Calu3 (cell line): ENCODE results near the gene USP48. TPM values are rescaled to one million over a fixed set of nuclear protein-coding genes. Genes with fewer than 3 reads are reported as not detected.

ENCODE experiments used
- BruUV-seq: library from RNA; stranded (reverse); fragments of 400-500 nt; replicated peaks from 2 replicates; lab custom pipeline; 2021; lab: Mats Ljungman, UMichigan
- CTCF ChIA-PET: fragments of 300-600 bp; sonication (Branson Sonifier 250); formaldehyde crosslinking; loops from one replicate; lab custom pipeline; 2022; ENCODE audit warnings: antibody characterized with exemption; lab: Charles Lee
- DNase-seq: peaks from one replicate; pipeline ENCODE4 v3.0.0; 2022
- H3K27ac Mint-ChIP-seq: one replicate; pipeline ENCODE4 v1.8.0; 2022; ENCODE audit warnings: mixed read lengths; ENCODE audit not compliant: unreplicated experiment
- H3K27me3 Mint-ChIP-seq: one replicate; pipeline ENCODE4 v1.8.0; 2022; ENCODE audit warnings: mixed read lengths; ENCODE audit not compliant: unreplicated experiment
- H3K36me3 Mint-ChIP-seq: one replicate; pipeline ENCODE4 v1.8.0; 2022; ENCODE audit warnings: mild to moderate bottlenecking, moderate library complexity, mixed read lengths; ENCODE audit not compliant: insufficient read depth, unreplicated experiment
- H3K4me1 Mint-ChIP-seq: one replicate; pipeline ENCODE4 v1.8.0; 2022; ENCODE audit warnings: mild to moderate bottlenecking, low read depth, mixed read lengths; ENCODE audit not compliant: unreplicated experiment
- H3K4me3 Mint-ChIP-seq: one replicate; pipeline ENCODE4 v1.8.0; 2022; ENCODE audit warnings: mild to moderate bottlenecking, low read depth, moderate library complexity, mixed read lengths; ENCODE audit not compliant: unreplicated experiment
- H3K9me3 Mint-ChIP-seq: one replicate; pipeline ENCODE4 v1.8.0; 2022; ENCODE audit warnings: low read depth, mixed read lengths; ENCODE audit not compliant: unreplicated experiment
- intact Hi-C: fragments of 100-400 bp; cut with micrococcal nuclease; formaldehyde crosslinking; loops from one replicate; pipeline ENCODE4 v1.10.0; 2022; ENCODE audit not compliant: unreplicated experiment
- total RNA-seq: library from RNA; stranded (reverse); gene quantifications from 2 replicates; pipeline ENCODE4 v1.2.3, GENCODE V29; 2022
- TF ChIP-seq, protein P1 (sequence below): fragments of 200-600 bp; IDR thresholded peaks from one replicate; pipeline ENCODE4 v1.8.0; 2022; ENCODE audit warnings: antibody characterized with exemption; ENCODE audit not compliant: unreplicated experiment

Gene USP48
- total RNA-seq, 1 experiment from 2014 or later = 56.6 TPM

GRCh38 chr1:21750841-21751240 lies 32.1 kb downstream of the USP48 start:
- H3K4me1 Mint-ChIP-seq = no peaks in the 10 kb centered on the region
- no peaks in the 10 kb centered on the region for H3K27me3 Mint-ChIP-seq
- no peak for DNase-seq
- CTCF ChIA-PET = no interaction called here
- no peaks in the 10 kb centered on the region for H3K9me3 Mint-ChIP-seq
- H3K36me3 Mint-ChIP-seq = peaks cover 26% of the 10 kb centered on the region
- intact Hi-C loops = no loop called here
- no peak overlapping the region for H3K27ac Mint-ChIP-seq
- BruUV-seq = no TSS peak
- TF ChIP-seq, protein P1, sequence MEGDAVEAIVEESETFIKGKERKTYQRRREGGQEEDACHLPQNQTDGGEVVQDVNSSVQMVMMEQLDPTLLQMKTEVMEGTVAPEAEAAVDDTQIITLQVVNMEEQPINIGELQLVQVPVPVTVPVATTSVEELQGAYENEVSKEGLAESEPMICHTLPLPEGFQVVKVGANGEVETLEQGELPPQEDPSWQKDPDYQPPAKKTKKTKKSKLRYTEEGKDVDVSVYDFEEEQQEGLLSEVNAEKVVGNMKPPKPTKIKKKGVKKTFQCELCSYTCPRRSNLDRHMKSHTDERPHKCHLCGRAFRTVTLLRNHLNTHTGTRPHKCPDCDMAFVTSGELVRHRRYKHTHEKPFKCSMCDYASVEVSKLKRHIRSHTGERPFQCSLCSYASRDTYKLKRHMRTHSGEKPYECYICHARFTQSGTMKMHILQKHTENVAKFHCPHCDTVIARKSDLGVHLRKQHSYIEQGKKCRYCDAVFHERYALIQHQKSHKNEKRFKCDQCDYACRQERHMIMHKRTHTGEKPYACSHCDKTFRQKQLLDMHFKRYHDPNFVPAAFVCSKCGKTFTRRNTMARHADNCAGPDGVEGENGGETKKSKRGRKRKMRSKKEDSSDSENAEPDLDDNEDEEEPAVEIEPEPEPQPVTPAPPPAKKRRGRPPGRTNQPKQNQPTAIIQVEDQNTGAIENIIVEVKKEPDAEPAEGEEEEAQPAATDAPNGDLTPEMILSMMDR = no peak
- H3K4me3 Mint-ChIP-seq = no peak overlapping the region

DNA sequence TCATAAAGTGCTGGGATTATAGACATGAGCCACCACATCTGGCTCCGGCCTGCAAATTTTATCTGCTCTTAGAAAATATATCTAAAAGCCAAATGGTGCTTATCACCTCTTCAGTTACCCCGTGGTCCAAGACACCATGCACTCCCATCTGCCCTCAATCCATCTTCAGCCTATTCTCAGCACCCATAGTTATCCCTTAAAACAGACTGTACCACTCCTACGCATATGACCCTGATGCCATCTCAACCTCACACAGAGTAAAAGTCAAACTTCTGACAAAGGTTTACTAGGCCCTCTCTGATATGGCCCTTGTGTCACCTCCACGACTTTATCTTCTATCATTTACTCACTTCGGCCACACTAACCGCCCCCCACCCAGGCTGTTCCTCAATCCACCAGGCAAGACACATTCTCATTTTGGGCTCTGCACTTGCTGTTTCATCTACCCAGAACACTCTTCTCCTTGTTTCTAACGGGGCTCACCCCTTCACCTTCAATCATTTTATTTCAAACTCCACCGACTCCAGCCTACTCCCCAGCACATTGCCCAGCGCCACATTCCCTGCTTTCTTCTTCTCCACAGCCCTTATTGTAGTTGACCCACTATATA lies 33.0 kb downstream of the USP48 start:
- BruUV-seq = no TSS peak
- Mint-ChIP-seq H3K36me3 (peaks cover 22% of the 10 kb centered on the region), H3K4me3 (no peak overlapping the region), H3K27me3 (no peaks in the 10 kb centered on the region), H3K27ac (peak overlapping the region; percentile 20), H3K4me1 (no peaks in the 10 kb centered on the region), H3K9me3 (no peaks in the 10 kb centered on the region)
- no peak for DNase-seq
- CTCF ChIA-PET = no interaction called here
- TF ChIP-seq, protein P1 = no peak
- intact Hi-C loops = no loop called here

DNA sequence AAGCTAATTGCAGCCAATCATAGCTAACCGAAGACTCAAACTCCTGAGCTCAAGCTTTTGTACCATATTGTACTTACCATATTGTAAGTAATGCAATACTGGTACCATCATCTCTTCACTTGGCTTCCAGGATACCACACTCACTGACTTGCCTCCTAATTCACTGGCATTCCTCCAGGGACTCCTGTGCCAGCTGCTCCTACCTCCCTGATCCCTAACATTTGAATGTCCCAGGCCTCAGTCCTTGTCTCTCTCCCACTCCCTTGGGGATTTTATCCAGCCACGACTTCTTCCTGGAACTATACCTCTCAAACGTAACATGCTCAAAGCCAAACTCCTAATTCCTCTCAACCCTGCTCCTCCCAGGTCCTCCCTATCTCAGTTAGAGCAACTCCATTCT lies 33.8 kb downstream of the USP48 start:
- TF ChIP-seq, protein P1 = no peak
- H3K9me3 Mint-ChIP-seq = no peaks in the 10 kb centered on the region
- no peaks in the 10 kb centered on the region for H3K27me3 Mint-ChIP-seq
- no peaks in the 10 kb centered on the region for H3K4me1 Mint-ChIP-seq
- no peak overlapping the region for H3K4me3 Mint-ChIP-seq
- CTCF ChIA-PET = no interaction called here
- DNase-seq = no peak
- no peak overlapping the region for H3K27ac Mint-ChIP-seq
- no TSS peak for BruUV-seq
- H3K36me3 Mint-ChIP-seq = peaks cover 21% of the 10 kb centered on the region
- intact Hi-C loops = no loop called here

DNA sequence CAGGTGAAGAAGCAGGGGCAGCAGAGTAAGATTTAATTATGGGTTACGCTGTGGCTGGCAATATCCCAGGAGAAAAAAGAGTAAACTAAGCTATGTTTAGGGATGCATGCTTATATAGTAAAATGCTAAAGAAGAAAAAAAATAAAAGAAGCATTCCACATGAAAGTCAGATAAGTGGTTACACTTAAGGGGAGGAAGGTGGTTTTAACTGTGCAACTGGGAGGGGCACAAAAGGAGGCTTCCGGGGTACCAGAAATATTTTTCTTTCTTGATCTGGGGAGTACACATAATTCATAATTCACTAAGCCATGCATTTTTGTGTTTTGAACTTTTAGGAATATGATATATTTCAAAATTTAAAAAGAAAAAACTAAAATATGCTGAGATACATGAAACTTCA lies 39.5 kb downstream of the USP48 start:
- Mint-ChIP-seq H3K4me3 (no peak overlapping the region), H3K27ac (no peak overlapping the region), H3K36me3 (peaks cover 10% of the 10 kb centered on the region), H3K9me3 (no peaks in the 10 kb centered on the region), H3K4me1 (no peaks in the 10 kb centered on the region), H3K27me3 (no peaks in the 10 kb centered on the region)
- CTCF ChIA-PET = no interaction called here
- intact Hi-C loops = no loop called here
- no peak for DNase-seq
- TF ChIP-seq, protein P1 = no peak
- BruUV-seq = no TSS peak
